KOPT-K1 (cell line): ENCODE data around the gene LDHAL6B.

Experiments
- H3K27ac ChIP-seq: fragments of 200-600 bp; sonication (generic); 2 replicates; pipeline ENCODE4 v1.5.1; 2016; ENCODE audit warnings: antibody characterized with exemption, mild to moderate bottlenecking, low read depth, low read length; ENCODE audit not compliant: poor library complexity, severe bottlenecking
- H3K36me3 ChIP-seq: fragments of 200-600 bp; sonication (generic); 2 replicates; pipeline ENCODE4 v1.5.1; 2017; ENCODE audit warnings: antibody characterized with exemption, mild to moderate bottlenecking, low read length, moderate library complexity; ENCODE audit not compliant: insufficient read depth
- H3K9me3 ChIP-seq: fragments of 200-600 bp; sonication (generic); 2 replicates; pipeline ENCODE4 v1.5.1; 2017; ENCODE audit warnings: antibody characterized with exemption, low read length, mild to moderate bottlenecking; ENCODE audit not compliant: insufficient read depth, poor library complexity, severe bottlenecking

LDHAL6B gene

DNA sequence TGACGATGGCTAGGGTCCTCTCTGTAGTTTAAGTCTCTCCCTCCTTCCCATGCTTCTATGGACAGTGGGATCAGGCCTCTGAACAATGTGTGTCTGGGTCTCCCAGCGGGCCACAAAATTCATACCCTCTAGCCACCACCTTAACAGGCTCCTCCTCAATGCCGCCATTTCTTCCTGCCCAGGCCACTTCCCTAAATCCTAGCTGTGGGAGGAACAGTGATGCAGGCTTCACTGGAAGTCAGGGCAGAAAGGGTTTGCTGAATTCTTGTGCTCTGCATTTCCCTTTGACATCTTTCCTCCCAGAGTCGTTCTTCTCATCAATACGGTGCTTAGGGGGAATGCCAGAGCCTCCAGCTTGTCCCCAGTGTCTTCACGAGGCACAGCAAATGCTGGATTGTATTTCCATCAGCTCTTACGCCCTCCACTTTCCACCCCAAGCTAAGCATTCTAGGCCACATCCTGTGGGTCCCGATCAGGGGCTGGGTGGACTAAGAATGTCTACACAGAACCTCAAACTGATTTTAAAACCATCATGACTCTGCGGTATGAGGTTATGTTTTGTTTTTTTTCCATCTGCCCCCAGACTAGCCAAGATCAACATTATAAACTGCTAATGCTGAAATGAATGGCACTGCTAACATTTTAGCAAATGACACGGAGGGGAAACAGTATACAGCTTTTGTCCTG, 11.9 kb upstream of the LDHAL6B start:
- H3K36me3 ChIP-seq: no peaks in the 10 kb centered on the region
- H3K27ac ChIP-seq: no peak overlapping the region
- H3K9me3 ChIP-seq: no peaks in the 10 kb centered on the region

DNA sequence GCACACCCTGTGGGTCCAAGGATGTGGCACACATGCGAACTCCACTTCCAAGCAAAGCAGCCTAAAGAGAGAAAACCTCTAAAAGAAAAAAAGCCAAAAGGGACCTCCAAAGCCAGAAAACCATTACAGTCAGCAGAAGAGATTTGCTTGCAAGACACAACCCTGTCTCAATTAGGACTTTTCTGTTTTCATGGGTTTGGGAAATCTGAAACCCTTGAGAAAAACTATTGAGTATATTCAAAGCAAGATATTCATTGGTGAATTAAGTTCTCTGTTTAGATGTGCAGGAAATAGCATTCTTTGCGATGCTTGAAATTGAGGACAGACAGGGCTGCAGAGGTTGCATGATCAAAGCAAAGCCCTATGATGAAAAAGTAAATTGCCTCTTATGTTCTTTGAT, 10.2 kb upstream of the LDHAL6B start:
- Histone ChIP-seq H3K9me3 (no peaks in the 10 kb centered on the region), H3K36me3 (no peaks in the 10 kb centered on the region), H3K27ac (no peak overlapping the region)

DNA sequence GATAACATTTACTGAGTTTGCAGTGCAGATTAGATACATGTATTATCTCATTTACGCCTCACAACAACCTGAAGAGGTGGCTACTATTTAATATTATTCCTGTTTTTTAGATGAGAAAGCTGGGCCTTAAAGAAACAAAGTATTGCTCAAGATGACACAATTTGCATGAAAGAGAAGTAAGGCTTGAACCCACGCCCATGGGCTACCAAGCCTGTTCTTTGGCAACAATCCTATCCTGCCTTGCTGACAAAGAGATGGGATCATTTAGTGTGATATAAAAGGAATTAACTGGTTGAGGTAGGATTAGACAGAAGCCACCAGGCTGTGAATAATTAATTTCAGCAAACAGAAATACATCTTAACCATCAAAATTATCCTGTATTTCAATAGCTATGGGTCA, 9.2 kb upstream of the LDHAL6B start:
- H3K27ac ChIP-seq: no peak overlapping the region
- H3K36me3 ChIP-seq: no peaks in the 10 kb centered on the region
- H3K9me3 ChIP-seq: no peaks in the 10 kb centered on the region

GRCh38 chr15:59199626-59200465, 6.8 kb upstream of the LDHAL6B start:
- no peaks in the 10 kb centered on the region for H3K36me3 ChIP-seq
- no peaks in the 10 kb centered on the region for H3K9me3 ChIP-seq
- no peak overlapping the region for H3K27ac ChIP-seq

- no peaks in the 10 kb centered on the region for H3K9me3 ChIP-seq
- H3K36me3 ChIP-seq: no peaks in the 10 kb centered on the region
- no peak overlapping the region for H3K27ac ChIP-seq
Observed at GRCh38 chr15:59200560-59200959, 6.1 kb upstream of the LDHAL6B start.

DNA sequence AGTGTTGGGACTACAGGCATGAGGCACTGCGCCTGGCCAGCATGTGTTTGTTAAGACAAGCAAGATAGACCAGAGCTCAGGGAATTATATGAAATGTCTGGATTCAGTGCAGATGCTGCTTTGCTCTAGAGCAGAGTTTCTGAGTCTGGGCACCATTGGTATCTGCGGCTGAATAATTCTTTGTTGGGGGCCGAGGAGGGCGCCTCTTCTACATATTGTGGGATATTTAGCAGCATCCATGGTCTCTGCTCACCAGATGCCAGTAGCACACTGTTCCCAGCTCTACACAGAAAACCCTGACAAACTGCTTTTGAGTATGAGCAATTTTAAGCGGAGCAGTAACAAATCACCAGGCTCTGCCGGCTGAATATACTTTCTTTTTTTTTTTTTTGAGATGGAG, 3.6 kb upstream of the LDHAL6B start:
- Histone ChIP-seq H3K36me3 (no peaks in the 10 kb centered on the region), H3K27ac (no peak overlapping the region), H3K9me3 (no peaks in the 10 kb centered on the region)

DNA sequence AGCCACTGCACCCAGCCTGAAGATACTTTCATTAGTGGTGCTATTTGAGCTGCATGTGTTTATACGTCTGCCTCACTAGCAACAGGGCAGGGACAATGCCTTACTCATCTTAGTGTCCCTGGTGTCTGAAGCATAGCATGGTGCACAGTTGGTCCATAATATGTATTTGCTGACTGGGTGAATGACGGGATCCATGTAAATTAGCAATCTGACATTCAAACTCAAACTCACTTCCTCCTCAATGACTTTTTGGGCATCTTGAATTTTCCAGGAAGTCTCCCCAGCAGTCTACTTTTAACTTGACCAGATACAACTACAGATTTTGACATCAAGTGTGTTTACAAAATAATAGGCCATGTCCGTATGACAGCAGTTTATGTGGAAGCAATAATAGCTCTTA, 3.0 kb upstream of the LDHAL6B start:
- Histone ChIP-seq H3K36me3 (no peaks in the 10 kb centered on the region), H3K9me3 (no peaks in the 10 kb centered on the region), H3K27ac (no peak overlapping the region)

DNA sequence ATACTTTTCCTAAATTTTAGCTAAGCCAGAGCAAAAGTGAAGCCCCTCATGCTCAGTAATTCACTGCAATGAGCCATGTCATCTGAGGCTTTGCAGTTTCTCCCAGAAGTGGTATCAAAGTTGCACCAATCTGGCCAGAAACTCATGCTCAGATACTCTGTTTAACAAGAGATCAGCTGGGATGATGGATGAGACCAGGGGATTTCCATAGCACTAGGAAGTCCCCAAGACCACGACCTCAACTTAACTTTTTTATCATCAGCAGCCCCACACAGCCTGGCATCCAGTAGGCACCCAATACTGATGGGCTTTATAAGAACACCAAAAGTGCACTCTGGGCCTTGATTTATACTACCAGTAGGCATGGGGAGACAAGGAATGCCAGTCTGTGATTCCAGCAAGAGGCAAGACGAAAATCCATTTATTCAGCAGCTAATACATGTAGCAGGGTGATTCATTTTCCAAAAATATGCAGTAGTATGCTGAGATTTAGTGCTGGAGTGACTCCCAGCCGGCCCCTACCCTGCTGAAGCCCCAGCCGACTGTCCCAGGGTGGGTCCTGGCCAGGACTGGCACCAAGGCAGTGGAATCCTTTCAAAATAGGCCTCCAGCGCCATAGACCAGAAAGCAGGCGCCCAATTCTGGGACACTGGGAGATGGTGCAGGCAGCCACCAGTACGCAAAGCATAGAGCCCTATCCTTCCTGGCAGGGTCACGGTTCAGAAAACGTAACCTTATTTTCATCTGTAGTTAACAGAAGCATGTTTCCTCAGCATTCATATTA, 612 bp upstream of the LDHAL6B start:
- no peaks in the 10 kb centered on the region for H3K9me3 ChIP-seq
- no peak overlapping the region for H3K27ac ChIP-seq
- no peaks in the 10 kb centered on the region for H3K36me3 ChIP-seq

GRCh38 chr15:59208613-59209249, 2.1 kb downstream of the LDHAL6B start:
- Histone ChIP-seq H3K9me3 (no peaks in the 10 kb centered on the region), H3K27ac (no peak overlapping the region), H3K36me3 (no peaks in the 10 kb centered on the region)

GRCh38 chr15:59210186-59210585, 3.5 kb downstream of the LDHAL6B start:
- no peaks in the 10 kb centered on the region for H3K9me3 ChIP-seq
- no peaks in the 10 kb centered on the region for H3K36me3 ChIP-seq
- H3K27ac ChIP-seq: no peak overlapping the region

DNA sequence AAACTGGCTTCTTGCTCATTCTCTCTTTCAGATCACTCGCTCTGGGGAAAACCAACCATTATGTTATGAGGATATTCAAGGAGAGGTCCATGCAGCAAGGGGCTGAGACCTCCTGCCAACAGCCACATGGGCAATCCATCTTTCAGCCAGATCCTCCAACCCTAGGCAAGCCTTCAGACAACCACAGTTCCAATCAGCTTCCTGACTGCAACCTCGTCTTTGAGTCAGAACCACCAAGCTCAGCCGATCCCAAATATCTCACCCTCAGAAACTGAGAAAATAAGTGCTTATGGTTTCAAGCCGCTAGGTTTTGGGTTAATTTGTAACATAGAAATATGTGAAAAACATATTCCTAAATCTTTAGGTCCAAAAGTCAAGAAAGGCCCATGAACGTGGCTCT, 10.3 kb downstream of the LDHAL6B start:
- Histone ChIP-seq H3K27ac (no peak overlapping the region), H3K36me3 (no peaks in the 10 kb centered on the region), H3K9me3 (no peaks in the 10 kb centered on the region)

- H3K36me3 ChIP-seq: no peaks in the 10 kb centered on the region
- no peak overlapping the region for H3K27ac ChIP-seq
Observed at GRCh38 chr15:59217876-59218498, 11.3 kb downstream of the LDHAL6B start.

GRCh38 chr15:59218710-59219109, 12.1 kb downstream of the LDHAL6B start:
- no peaks in the 10 kb centered on the region for H3K36me3 ChIP-seq
- no peak overlapping the region for H3K27ac ChIP-seq
- H3K9me3 ChIP-seq: no peaks in the 10 kb centered on the region

More at GRCh38 chr15:59217876-59218498, 11.3 kb downstream of the LDHAL6B start:
- no peaks in the 10 kb centered on the region for H3K9me3 ChIP-seq
